ENCODE measurements around the gene ENO3. TPM values are rescaled to one million over a fixed set of nuclear protein-coding genes. Genes with fewer than 3 reads are reported as not detected.
A peak's percentile ranks its signal among the peaks of the same experiment; 100 is the strongest.

ENO3 gene
- total RNA-seq, 4 donors from 2014 or later = 5.4 to 8.8 (median 5.5) TPM; not detected in 1

GRCh38 chr17:4950075-4950745, 709 bp upstream of the ENO3 start:
- TF ChIP-seq POLR2A (IDR thresholded peaks at IDR 0.05) (peak in 1 of 2 donors; percentile 13), CTCF (IDR thresholded peaks at IDR 0.05) (no peak)
- 1 to 18% methylated on average over 5 to 14 of the region's 52 CpGs for WGBS, 2 donors
- Histone ChIP-seq H3K36me3 (peaks cover 0 to 2% of the 10 kb centered on the region in 2 donors), H3K4me1 (peaks cover 21 to 57% of the 10 kb centered on the region in 2 donors), H3K9me3 (no peaks in the 10 kb centered on the region), H3K4me3 (replicated peaks in 1 of 3) (peak overlapping the region in 1 of 3 donors; percentile 98), H3K27me3 (no peaks in the 10 kb centered on the region), H3K27ac (peak overlapping the region; percentile 80 to 98 (median 94))
- DNase-seq = peak; percentile 40 to 41
- intact Hi-C loops (cut with DNase I) = no loop called here

GRCh38 chr17:4951486-4951885, 567 bp downstream of the ENO3 start:
- H3K27ac ChIP-seq = no peak overlapping the region
- 70 to 79% methylated on average over 3 of the region's 3 CpGs for WGBS, 2 donors
- intact Hi-C loops (cut with DNase I) = no loop called here

GRCh38 chr17:4953451-4953961, 2.6 kb downstream of the ENO3 start:
- TF ChIP-seq CTCF (IDR thresholded peaks at IDR 0.05) = no peak
- peak in 1 of 2 donors; percentile 6 for TF ChIP-seq POLR2A (IDR thresholded peaks at IDR 0.05)
- Histone ChIP-seq H3K36me3 (no peaks in the 10 kb centered on the region), H3K4me1 (peaks cover 17 to 57% of the 10 kb centered on the region in 2 donors), H3K27ac (peak overlapping the region; percentile 43 to 68 (median 52)), H3K4me3 (replicated peaks in 1 of 3) (no peak overlapping the region), H3K9me3 (no peaks in the 10 kb centered on the region), H3K27me3 (no peaks in the 10 kb centered on the region)
- intact Hi-C loops (cut with DNase I) = no loop called here
- DNase-seq = peak; percentile 69 to 75
- WGBS, 2 donors = 39 to 48% methylated on average over 13 to 14 of the region's 14 CpGs

More at GRCh38 chr17:4951486-4951885, 567 bp downstream of the ENO3 start:
- no peak for TF ChIP-seq CTCF (IDR thresholded peaks at IDR 0.05)
- no peak for TF ChIP-seq POLR2A (IDR thresholded peaks at IDR 0.05)
- H3K9me3 ChIP-seq = no peaks in the 10 kb centered on the region
- DNase-seq = no peak
- H3K36me3 ChIP-seq = no peaks in the 10 kb centered on the region
- peaks cover 21 to 54% of the 10 kb centered on the region in 2 donors for H3K4me1 ChIP-seq
- H3K4me3 ChIP-seq (replicated peaks in 1 of 3) = no peak overlapping the region
- H3K27me3 ChIP-seq = no peaks in the 10 kb centered on the region

GRCh38 chr17:4955091-4955490, 4.2 kb downstream of the ENO3 start:
- Histone ChIP-seq H3K4me3 (replicated peaks in 1 of 3) (no peak overlapping the region), H3K36me3 (peaks cover 8 to 9% of the 10 kb centered on the region in 2 donors), H3K9me3 (no peaks in the 10 kb centered on the region), H3K4me1 (peaks cover 20 to 60% of the 10 kb centered on the region in 2 donors), H3K27me3 (no peaks in the 10 kb centered on the region), H3K27ac (no peak overlapping the region)
- WGBS, 2 donors = 90 to 92% methylated on average over 8 of the region's 8 CpGs
- intact Hi-C loops (cut with DNase I) = no loop called here
- DNase-seq = no peak
- no peak for TF ChIP-seq CTCF (IDR thresholded peaks at IDR 0.05)
- TF ChIP-seq POLR2A (IDR thresholded peaks at IDR 0.05) = no peak

GRCh38 chr17:4956493-4957061, 5.7 kb downstream of the ENO3 start:
- Histone ChIP-seq H3K9me3 (no peaks in the 10 kb centered on the region), H3K4me1 (peaks cover 15 to 45% of the 10 kb centered on the region in 2 donors), H3K4me3 (replicated peaks in 1 of 3) (no peak overlapping the region), H3K36me3 (peaks cover 8 to 9% of the 10 kb centered on the region in 2 donors), H3K27me3 (no peaks in the 10 kb centered on the region), H3K27ac (no peak overlapping the region)
- TF ChIP-seq CTCF (IDR thresholded peaks at IDR 0.05) = peak in 1 of 6 experiments; percentile 11
- TF ChIP-seq POLR2A (IDR thresholded peaks at IDR 0.05) = no peak
- 80 to 86% methylated on average over 8 to 10 of the region's 10 CpGs for WGBS, 2 donors
- peak in 1 of 2 donors; percentile 14 for DNase-seq
- intact Hi-C loops (cut with DNase I) = no loop called here

Measured in thyroid gland (tissue), 4 donors.